ENCODE measurements around the gene ENTPD6. TPM values are rescaled to one million over a fixed set of nuclear protein-coding genes. Genes with fewer than 3 reads are reported as not detected.
"Not testable (repeated sequence)": the region's sequence is repeated elsewhere in the genome, so short reads cannot be mapped to it uniquely, and the experiment has no call there.

ENTPD6 gene
- total RNA-seq, 1 experiment from 2014 or later: 89.6 TPM

- DNase-seq (ENCODE audit: extremely low read depth, low read depth): no peak
These were observed 26.3 kb downstream of the ENTPD6 start for GRCh38 chr20:25221592-25222460.

GRCh38 chr20:25222461-25223178 lies 27.1 kb downstream of the ENTPD6 start:
- DNase-seq (ENCODE audit: extremely low read depth, low read depth): no peak

- peak; percentile 66 for DNase-seq (ENCODE audit: extremely low read depth, low read depth)
These were observed 27.7 kb downstream of the ENTPD6 start for GRCh38 chr20:25223179-25223661.

- DNase-seq (ENCODE audit: extremely low read depth, low read depth): no peak
These were observed 28.5 kb downstream of the ENTPD6 start for GRCh38 chr20:25223765-25224720.

GRCh38 chr20:25224941-25225340 lies 29.4 kb downstream of the ENTPD6 start:
- DNase-seq (ENCODE audit: extremely low read depth, low read depth): no peak

- DNase-seq (ENCODE audit: extremely low read depth, low read depth): no peak
These were observed 30.3 kb downstream of the ENTPD6 start for GRCh38 chr20:25225642-25226432.

- no peak for DNase-seq (ENCODE audit: extremely low read depth, low read depth)
These were observed 31.2 kb downstream of the ENTPD6 start for GRCh38 chr20:25226433-25227316.

GRCh38 chr20:25227317-25227831 lies 31.9 kb downstream of the ENTPD6 start:
- no peak for DNase-seq (ENCODE audit: extremely low read depth, low read depth)

- no peak for DNase-seq (ENCODE audit: extremely low read depth, low read depth)
These were observed 34.1 kb downstream of the ENTPD6 start for GRCh38 chr20:25229486-25230165.

- no peak for DNase-seq (ENCODE audit: extremely low read depth, low read depth)
These were observed 34.8 kb downstream of the ENTPD6 start for GRCh38 chr20:25230166-25230831.

- DNase-seq (ENCODE audit: extremely low read depth, low read depth): peak; percentile 97
These were observed 37.7 kb downstream of the ENTPD6 start for GRCh38 chr20:25233016-25233772.

- DNase-seq (ENCODE audit: extremely low read depth, low read depth): not testable (repeated sequence)
These were observed 38.7 kb downstream of the ENTPD6 start for GRCh38 chr20:25234009-25234849.

GRCh38 chr20:25236450-25237304 lies 41.2 kb downstream of the ENTPD6 start:
- DNase-seq (ENCODE audit: extremely low read depth, low read depth): peak; percentile 72

- DNase-seq (ENCODE audit: extremely low read depth, low read depth): peak; percentile 100
These were observed 42.3 kb downstream of the ENTPD6 start for GRCh38 chr20:25237610-25238318.

Measured in NCI-H460 (cell line).